Glomerular visceral epithelial cell (primary cell): ENCODE measurements around the gene PM20D2.

Source experiments
- DNase-seq: peaks from one replicate; pipeline ENCODE4 v3.0.0-alpha.2; 2016; ENCODE audit errors: extremely low spot score

The PM20D2 gene

DNA sequence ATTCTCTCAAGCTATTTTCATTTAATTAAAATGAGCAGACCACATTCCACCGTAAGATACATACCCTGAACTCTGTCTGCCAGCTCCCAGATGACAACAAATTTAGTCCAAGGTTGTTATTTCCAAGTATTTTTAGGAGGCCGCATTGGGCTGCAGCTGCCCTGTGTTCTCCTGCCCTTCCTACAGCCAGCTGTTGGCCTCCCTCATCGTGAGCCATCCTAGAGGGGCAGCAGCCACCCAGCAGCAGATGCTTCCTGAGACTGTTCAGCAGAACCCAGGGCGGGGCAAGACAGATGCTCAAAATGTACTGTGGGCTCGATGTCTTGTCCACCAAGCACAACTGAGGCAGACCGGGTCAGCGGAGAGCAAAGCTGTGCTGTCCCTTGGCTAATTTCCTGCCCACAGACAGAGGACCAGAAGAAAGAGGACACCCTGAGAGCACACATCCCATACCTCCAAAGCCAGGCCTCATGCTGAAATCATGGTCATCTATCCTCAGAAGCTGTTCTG, 54.9 kb downstream of the PM20D2 start:
- no peak for DNase-seq

DNA sequence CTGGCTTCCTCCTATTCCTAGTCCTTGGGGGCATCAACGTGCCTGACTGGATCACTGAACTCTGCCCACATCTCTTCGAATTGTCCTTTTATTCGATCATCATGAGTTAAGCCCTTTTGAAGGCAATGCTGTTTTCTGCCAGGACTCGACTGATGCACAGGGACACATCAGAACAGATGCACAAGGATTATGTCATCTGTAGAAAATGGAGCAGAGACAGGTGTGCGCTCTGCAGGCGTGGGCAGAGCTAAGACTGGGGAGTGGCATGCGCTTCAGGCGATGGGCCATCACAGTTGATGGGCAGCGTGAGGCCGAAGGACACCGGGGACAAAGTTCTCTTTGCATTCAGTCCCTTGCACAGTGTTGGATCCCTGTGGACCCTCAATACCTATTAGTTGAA, 58.2 kb downstream of the PM20D2 start:
- DNase-seq: no peak

DNA sequence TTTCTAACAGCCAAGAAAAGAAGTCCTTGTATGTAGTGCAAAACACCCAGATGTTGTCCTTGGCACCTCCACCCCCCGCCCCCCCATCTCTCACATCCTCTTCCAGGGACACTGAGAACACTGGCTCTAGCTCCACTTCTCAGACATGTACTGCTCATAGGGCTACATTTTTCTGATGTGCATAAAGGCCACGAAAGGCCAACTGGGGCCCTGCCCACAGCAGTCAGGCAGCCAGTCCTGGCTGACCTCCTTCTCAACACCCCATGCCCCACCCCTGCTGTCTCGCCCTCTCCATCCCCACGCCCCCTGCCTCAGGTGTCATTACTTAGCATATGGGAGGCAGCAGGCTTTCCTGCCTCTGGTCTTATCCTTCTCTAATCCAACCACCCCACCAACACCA, 60.0 kb downstream of the PM20D2 start:
- DNase-seq: no peak

DNA sequence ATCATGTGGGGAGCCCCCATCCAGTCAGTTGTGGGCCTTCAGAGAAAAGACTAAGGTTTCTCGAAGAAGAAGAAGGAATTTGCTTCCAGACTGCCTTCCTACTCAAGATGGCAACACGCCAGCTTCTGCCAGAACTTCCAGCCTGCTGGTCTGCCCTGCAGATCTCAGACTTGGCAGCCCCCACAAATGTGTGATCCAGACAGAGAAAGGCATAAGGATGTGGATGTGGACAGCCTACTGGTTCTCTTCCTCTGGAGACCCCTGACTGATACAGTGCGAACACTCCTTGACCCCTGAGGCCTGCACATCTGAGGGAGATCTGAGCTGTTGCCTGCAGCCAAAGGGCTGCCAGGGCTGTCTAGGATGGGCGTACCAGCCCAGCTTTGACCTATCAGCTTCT, 62.7 kb downstream of the PM20D2 start:
- DNase-seq: no peak

DNA sequence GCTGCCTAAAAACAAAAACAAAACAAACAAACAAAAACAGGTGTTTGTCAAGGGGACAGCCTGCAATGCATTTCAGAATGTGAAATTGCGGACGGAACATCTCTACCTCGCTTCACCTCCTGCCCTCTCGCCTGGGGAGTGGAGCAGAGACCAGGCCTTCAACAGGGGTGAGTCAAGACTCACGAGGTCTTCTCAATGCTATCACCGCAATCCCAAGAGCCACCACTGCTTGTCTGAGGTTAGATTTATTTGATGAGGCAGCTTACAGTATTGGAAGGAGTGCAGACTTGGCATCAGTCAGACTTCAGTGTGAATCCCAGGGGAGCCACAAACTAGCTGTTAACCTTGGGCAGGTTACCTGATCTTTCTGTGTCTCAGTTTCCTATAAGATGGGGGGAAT, 63.6 kb downstream of the PM20D2 start:
- DNase-seq: no peak

DNA sequence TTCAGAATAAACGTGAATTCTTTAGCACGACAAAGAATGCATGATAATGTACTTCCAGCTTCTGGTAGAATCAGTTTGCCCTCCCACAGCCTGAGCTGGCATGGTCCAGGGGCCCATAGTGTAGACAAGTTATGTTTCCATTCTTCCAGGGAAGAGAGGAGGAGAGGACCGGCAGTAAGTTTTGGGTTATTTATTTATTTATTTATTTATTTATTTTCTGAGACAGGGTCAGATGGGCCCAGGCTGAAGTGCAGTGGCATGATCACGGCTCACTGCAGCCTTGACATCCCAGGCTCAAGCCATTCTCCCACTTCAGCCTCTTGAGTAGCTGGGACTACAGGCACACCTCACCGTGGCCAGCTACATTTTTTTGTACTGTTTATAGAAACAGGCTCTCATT, 66.6 kb downstream of the PM20D2 start:
- DNase-seq: no peak

DNA sequence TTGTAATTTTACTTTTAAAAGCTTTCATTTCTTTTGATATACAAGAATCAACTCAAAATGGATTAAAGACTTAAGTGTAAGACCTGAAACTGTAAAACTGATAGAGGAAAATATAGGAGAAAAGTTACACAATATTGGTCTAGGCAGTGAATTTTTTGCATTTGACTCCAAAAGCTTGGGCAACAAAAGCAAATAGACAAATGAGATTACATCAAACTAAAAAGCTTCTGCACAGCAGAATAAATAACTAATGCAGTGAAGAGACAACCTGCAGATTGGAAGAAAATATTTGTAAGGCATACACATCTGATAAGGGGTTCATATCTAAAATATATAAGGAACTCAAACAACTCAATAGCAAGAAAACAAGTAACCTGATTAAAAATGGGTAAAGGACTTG, 68.3 kb downstream of the PM20D2 start:
- DNase-seq: no peak
